Ovary (tissue), 3 donors: ENCODE measurements around the gene METRN.

Source experiments
- CTCF ChIP-seq, 3 donors: fragments of 450-650 bp in 2 of 3; fragments of 200-600 bp in 1 of 3; IDR thresholded peaks; one replicate each; pipeline versions ENCODE4 v1.5.1 to v1.8.0; 2016 to 2022; ENCODE audit warnings: antibody characterized with exemption in 3 of 3, mild to moderate bottlenecking in 1 of 3
- EP300 ChIP-seq: sonication (generic); formaldehyde crosslinking; IDR thresholded peaks from one replicate; pipeline ENCODE4 v1.6.1; 2017; ENCODE audit warnings: antibody characterized with exemption
- POLR2A ChIP-seq: fragments of 450-650 bp; IDR thresholded peaks from one replicate; pipeline ENCODE4 v1.6.1; 2017; ENCODE audit warnings: antibody characterized with exemption, mild to moderate bottlenecking, moderate library complexity
- donor health status: DM: no; HTN: no; CAD: no.

GRCh38 chr16:682493-683395 is 32.2 kb upstream of the METRN start:
- TF ChIP-seq POLR2A = no peak
- TF ChIP-seq CTCF (IDR thresholded peaks at IDR 0.05) = peak in 1 of 3 donors; percentile 7
- TF ChIP-seq EP300 = no peak
